Calu3 (cell line): Measurements from ENCODE around the gene NR2F1-AS1. TPM values are rescaled to one million over a fixed set of nuclear protein-coding genes. Genes with fewer than 3 reads are reported as not detected.

Experiments
- BruUV-seq: library from RNA; stranded (reverse); fragments of 400-500 nt; replicated peaks from 2 replicates; lab custom pipeline; 2021; lab: Mats Ljungman, UMichigan
- CTCF ChIA-PET: fragments of 300-600 bp; sonication (Branson Sonifier 250); formaldehyde crosslinking; loops from one replicate; lab custom pipeline; 2022; ENCODE audit warnings: antibody characterized with exemption; lab: Charles Lee
- DNase-seq: peaks from one replicate; pipeline ENCODE4 v3.0.0; 2022
- H3K27ac Mint-ChIP-seq: one replicate; pipeline ENCODE4 v1.8.0; 2022; ENCODE audit warnings: mixed read lengths; ENCODE audit not compliant: unreplicated experiment
- H3K27me3 Mint-ChIP-seq: one replicate; pipeline ENCODE4 v1.8.0; 2022; ENCODE audit warnings: mixed read lengths; ENCODE audit not compliant: unreplicated experiment
- H3K36me3 Mint-ChIP-seq: one replicate; pipeline ENCODE4 v1.8.0; 2022; ENCODE audit warnings: mild to moderate bottlenecking, moderate library complexity, mixed read lengths; ENCODE audit not compliant: insufficient read depth, unreplicated experiment
- H3K4me1 Mint-ChIP-seq: one replicate; pipeline ENCODE4 v1.8.0; 2022; ENCODE audit warnings: mild to moderate bottlenecking, low read depth, mixed read lengths; ENCODE audit not compliant: unreplicated experiment
- H3K4me3 Mint-ChIP-seq: one replicate; pipeline ENCODE4 v1.8.0; 2022; ENCODE audit warnings: mild to moderate bottlenecking, low read depth, moderate library complexity, mixed read lengths; ENCODE audit not compliant: unreplicated experiment
- H3K9me3 Mint-ChIP-seq: one replicate; pipeline ENCODE4 v1.8.0; 2022; ENCODE audit warnings: low read depth, mixed read lengths; ENCODE audit not compliant: unreplicated experiment
- intact Hi-C: fragments of 100-400 bp; cut with micrococcal nuclease; formaldehyde crosslinking; loops from one replicate; pipeline ENCODE4 v1.10.0; 2022; ENCODE audit not compliant: unreplicated experiment
- total RNA-seq: library from RNA; stranded (reverse); gene quantifications from 2 replicates; pipeline ENCODE4 v1.2.3, GENCODE V29; 2022
- TF ChIP-seq, protein P1 (sequence below): fragments of 200-600 bp; IDR thresholded peaks from one replicate; pipeline ENCODE4 v1.8.0; 2022; ENCODE audit warnings: antibody characterized with exemption; ENCODE audit not compliant: unreplicated experiment

NR2F1-AS1 gene
- total RNA-seq, 1 experiment from 2014 or later: 20.9 TPM

DNA sequence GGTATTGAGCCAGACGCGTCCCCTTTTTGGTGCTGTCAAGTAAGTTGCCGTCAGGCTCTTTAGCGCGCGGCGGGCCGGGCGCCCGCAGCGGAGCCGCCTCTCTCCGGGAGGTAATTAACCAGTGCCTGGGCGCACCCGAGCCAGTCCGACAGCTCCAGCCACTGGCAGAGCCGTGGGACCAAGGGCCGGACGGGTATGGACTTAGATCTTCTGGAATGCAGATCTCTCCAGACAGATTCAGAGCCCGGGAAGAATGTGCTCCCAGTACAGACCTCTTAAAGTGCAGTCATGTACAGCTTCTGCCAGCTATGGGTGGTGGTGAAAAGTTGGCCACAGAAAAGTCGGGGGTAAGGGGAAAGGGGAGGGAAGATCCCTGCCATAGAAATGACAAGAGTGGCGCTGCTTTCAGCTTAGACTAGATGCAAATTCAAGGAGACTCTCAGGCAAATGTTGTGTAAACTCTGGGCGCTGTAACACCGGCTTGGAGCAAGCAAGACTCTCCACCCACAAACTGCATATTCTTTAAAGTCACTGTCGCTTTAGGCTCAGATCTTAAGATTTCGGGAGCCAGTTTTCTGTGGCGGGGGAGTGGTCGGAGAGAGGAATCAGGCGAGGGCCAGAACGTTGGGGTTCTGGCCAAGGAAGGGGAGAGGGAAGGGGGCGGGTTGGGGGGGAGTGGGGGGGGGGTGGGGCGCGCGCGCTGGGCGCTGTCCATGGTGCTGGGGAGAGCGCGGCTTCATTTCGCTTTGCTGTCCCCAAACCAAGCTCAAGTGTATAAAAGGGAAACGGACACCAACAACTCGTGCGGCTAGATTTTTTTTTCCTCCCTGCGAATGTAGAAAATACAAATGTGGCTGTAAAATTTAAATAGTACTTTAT lies 31.2 kb upstream of the NR2F1-AS1 start:
- Mint-ChIP-seq H3K9me3 (no peaks in the 10 kb centered on the region), H3K4me3 (peak overlapping the region; percentile 70), H3K36me3 (peaks cover 7% of the 10 kb centered on the region), H3K27ac (no peak overlapping the region), H3K4me1 (peaks cover 28% of the 10 kb centered on the region), H3K27me3 (peaks cover 60% of the 10 kb centered on the region)
- DNase-seq: peak; percentile 45
- TF ChIP-seq, protein P1, sequence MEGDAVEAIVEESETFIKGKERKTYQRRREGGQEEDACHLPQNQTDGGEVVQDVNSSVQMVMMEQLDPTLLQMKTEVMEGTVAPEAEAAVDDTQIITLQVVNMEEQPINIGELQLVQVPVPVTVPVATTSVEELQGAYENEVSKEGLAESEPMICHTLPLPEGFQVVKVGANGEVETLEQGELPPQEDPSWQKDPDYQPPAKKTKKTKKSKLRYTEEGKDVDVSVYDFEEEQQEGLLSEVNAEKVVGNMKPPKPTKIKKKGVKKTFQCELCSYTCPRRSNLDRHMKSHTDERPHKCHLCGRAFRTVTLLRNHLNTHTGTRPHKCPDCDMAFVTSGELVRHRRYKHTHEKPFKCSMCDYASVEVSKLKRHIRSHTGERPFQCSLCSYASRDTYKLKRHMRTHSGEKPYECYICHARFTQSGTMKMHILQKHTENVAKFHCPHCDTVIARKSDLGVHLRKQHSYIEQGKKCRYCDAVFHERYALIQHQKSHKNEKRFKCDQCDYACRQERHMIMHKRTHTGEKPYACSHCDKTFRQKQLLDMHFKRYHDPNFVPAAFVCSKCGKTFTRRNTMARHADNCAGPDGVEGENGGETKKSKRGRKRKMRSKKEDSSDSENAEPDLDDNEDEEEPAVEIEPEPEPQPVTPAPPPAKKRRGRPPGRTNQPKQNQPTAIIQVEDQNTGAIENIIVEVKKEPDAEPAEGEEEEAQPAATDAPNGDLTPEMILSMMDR: no peak
- BruUV-seq: no TSS peak
- intact Hi-C loops: loop anchor here (10.0 kb wide), 1 partner anchor 283 kb away; no protein-coding TSS in a partner anchor
- CTCF ChIA-PET: interaction anchor here (0.7 to 2.1 kb wide), 5 partner anchors 8 to 550 kb away, joined by 3 to 7 read pairs (median 5); partner anchors contain the start of gene NR2F1

GRCh38 chr5:93611273-93611975 lies 30.4 kb upstream of the NR2F1-AS1 start:
- Mint-ChIP-seq H3K4me1 (peaks cover 30% of the 10 kb centered on the region), H3K36me3 (peaks cover 7% of the 10 kb centered on the region), H3K4me3 (peak overlapping the region; percentile 70), H3K27ac (no peak overlapping the region), H3K27me3 (peaks cover 60% of the 10 kb centered on the region), H3K9me3 (no peaks in the 10 kb centered on the region)
- intact Hi-C loops: loop anchor here (10.0 kb wide), 1 partner anchor 283 kb away; no protein-coding TSS in a partner anchor
- CTCF ChIA-PET: interaction anchor here (1.0 to 2.1 kb wide), 3 partner anchors 9 to 190 kb away, joined by 3 to 7 read pairs (median 5); partner anchors contain the start of gene NR2F1
- TF ChIP-seq, protein P1: no peak
- no peak for DNase-seq
- no TSS peak for BruUV-seq

- DNase-seq: no peak
- TF ChIP-seq, protein P1: no peak
- Mint-ChIP-seq H3K27me3 (peaks cover 60% of the 10 kb centered on the region), H3K36me3 (peaks cover 7% of the 10 kb centered on the region), H3K4me3 (no peak overlapping the region), H3K27ac (no peak overlapping the region), H3K4me1 (peaks cover 30% of the 10 kb centered on the region), H3K9me3 (no peaks in the 10 kb centered on the region)
- CTCF ChIA-PET: interaction anchor here (0.5 to 2.1 kb wide), 2 partner anchors 17 to 190 kb away, joined by 5 to 7 read pairs; no protein-coding TSS in a partner anchor
- intact Hi-C loops: loop anchor here (10.0 kb wide), 1 partner anchor 284 kb away; no protein-coding TSS in a partner anchor
- BruUV-seq: no TSS peak
These were observed 29.7 kb upstream of the NR2F1-AS1 start for GRCh38 chr5:93610581-93611272.

DNA sequence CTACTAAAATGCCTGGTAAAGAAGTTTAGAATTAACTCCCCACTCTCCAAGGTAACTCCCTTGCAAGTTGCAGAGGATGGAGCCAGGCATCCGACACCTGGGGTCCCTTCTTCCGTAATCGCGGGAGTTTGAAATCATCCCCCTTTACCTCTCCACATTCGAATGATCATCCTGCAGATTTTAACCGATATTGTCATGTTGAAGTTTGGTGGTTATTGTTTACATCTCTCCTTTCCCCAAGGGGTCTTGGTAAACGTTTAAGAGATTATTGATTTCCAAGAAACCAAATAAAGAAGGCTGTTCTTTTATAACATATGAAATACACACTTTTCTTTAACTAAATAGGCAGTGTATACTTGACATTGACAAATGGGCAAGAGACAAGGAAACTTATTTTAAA lies 28.7 kb upstream of the NR2F1-AS1 start:
- intact Hi-C loops: loop anchor here (2.0 to 10.0 kb wide), 4 partner anchors 178 to 303 kb away; no protein-coding TSS in a partner anchor
- H3K27ac Mint-ChIP-seq: no peak overlapping the region
- H3K36me3 Mint-ChIP-seq: peaks cover 7% of the 10 kb centered on the region
- CTCF ChIA-PET: no interaction called here
- TF ChIP-seq, protein P1: no peak
- H3K9me3 Mint-ChIP-seq: no peaks in the 10 kb centered on the region
- peaks cover 30% of the 10 kb centered on the region for H3K4me1 Mint-ChIP-seq
- no peak for DNase-seq
- H3K4me3 Mint-ChIP-seq: no peak overlapping the region
- H3K27me3 Mint-ChIP-seq: peaks cover 60% of the 10 kb centered on the region
- BruUV-seq: no TSS peak
